ENCODE measurements around the gene SEMA7A.
"Not testable (repeated sequence)": the region's sequence is repeated elsewhere in the genome, so short reads cannot be mapped to it uniquely, and the experiment has no call there.

SEMA7A gene

GRCh38 chr15:74398183-74398582, 35.6 kb downstream of the SEMA7A start:
- DNase-seq = no peak

- DNase-seq = no peak
Observed at GRCh38 chr15:74397239-74398068, 36.3 kb downstream of the SEMA7A start.

GRCh38 chr15:74396445-74397238, 37.1 kb downstream of the SEMA7A start:
- no peak for DNase-seq

GRCh38 chr15:74396146-74396438, 37.7 kb downstream of the SEMA7A start:
- DNase-seq = no peak

GRCh38 chr15:74395319-74396145, 38.2 kb downstream of the SEMA7A start:
- DNase-seq = no peak

- DNase-seq = no peak
Observed at GRCh38 chr15:74394090-74394846, 39.5 kb downstream of the SEMA7A start.

- DNase-seq = no peak
Observed at GRCh38 chr15:74393423-74393822, 40.3 kb downstream of the SEMA7A start.

- no peak for DNase-seq
Observed at GRCh38 chr15:74392902-74393301, 40.9 kb downstream of the SEMA7A start.

GRCh38 chr15:74392451-74392830, 41.3 kb downstream of the SEMA7A start:
- no peak for DNase-seq

GRCh38 chr15:74391582-74392450, 41.9 kb downstream of the SEMA7A start:
- DNase-seq = no peak

- DNase-seq = no peak
Observed at GRCh38 chr15:74390647-74391288, 43.0 kb downstream of the SEMA7A start.

GRCh38 chr15:74390049-74390646, 43.6 kb downstream of the SEMA7A start:
- not testable (repeated sequence) for DNase-seq

GRCh38 chr15:74389241-74390048, 44.3 kb downstream of the SEMA7A start:
- DNase-seq = no peak

- no peak for DNase-seq
Observed at GRCh38 chr15:74388363-74388951, 45.3 kb downstream of the SEMA7A start.

GRCh38 chr15:74387621-74388362, 46.0 kb downstream of the SEMA7A start:
- DNase-seq = no peak

GRCh38 chr15:74387141-74387541, 46.6 kb downstream of the SEMA7A start:
- DNase-seq = no peak

- no peak for DNase-seq
Observed at GRCh38 chr15:74386496-74387140, 47.1 kb downstream of the SEMA7A start.

- DNase-seq = peak; percentile 44
Observed at GRCh38 chr15:74385733-74386132, 48.0 kb downstream of the SEMA7A start.

All from NCI-H82 (cell line).